K562 (cell line): ENCODE measurements around the gene RGMA. TPM values are rescaled to one million over a fixed set of nuclear protein-coding genes. Genes with fewer than 3 reads are reported as not detected.

Source experiments
- ATAC-seq: fragments of 200-7000 bp; cut with Tn5 transposase; 3 replicates; pipeline ENCODE4 v1.9.1; 2020; ENCODE audit warnings: moderate library complexity
- BruUV-seq: library from RNA; stranded (reverse); fragments of 400-500 nt; replicated peaks from 2 replicates; lab custom pipeline; 2021; lab: Mats Ljungman, UMichigan
- CTCF ChIA-PET: fragments of 300-600 bp; formaldehyde crosslinking; extraction: SDS; loops from one replicate; lab custom pipeline; 2021; ENCODE audit warnings: low intra/inter-chr PET ratio; lab: Yijun Ruan, JAX
- POLR2A ChIA-PET: fragments of 300-600, 350-650 bp; sonication (Branson Sonifier 250); formaldehyde crosslinking; extraction: SDS; loops from one replicate; lab custom pipeline; 2021; ENCODE audit warnings: antibody characterized with exemption, inconsistent platforms; lab: Yijun Ruan, JAX
- DNase-seq, 4 experiments: peaks; one replicate each; pipeline versions ENCODE4 v3.0.0 to v3.0.0-alpha.2; 2011 to 2018; ENCODE audit warnings: low spot score in 3 of 4, mixed read lengths in 3 of 4; ENCODE audit errors: extremely low read depth in 1 of 4
- FAIRE-seq: peaks from 2 replicates; lab custom pipeline; 2011; peaks lifted over from hg19 to GRCh38; lab: Jason Lieb, UNC
- H2AFZ ChIP-seq: 2 replicates; pipeline ENCODE4 v1.6.0; 2011; ENCODE audit warnings: low read depth, low read length, control low read depth, inconsistent platforms
- H3K27ac ChIP-seq: fragments of 200-600 bp; 3 replicates; pipeline ENCODE4 v1.8.0; 2011; ENCODE audit warnings: low read depth, mild to moderate bottlenecking, control low read depth, inconsistent platforms, low read length, moderate library complexity, mixed read lengths; ENCODE audit errors: extremely low read depth
- H3K27me3 ChIP-seq, 2 experiments: fragments of 300-600 bp in 1 of 2; 2 replicates in 1 of 2; 3 replicates in 1 of 2; pipeline versions ENCODE4 v1.6.0 to v1.8.0; 2011; ENCODE audit warnings: inconsistent platforms in 2 of 2, low read length in 2 of 2, mild to moderate bottlenecking in 1 of 2, mixed read lengths in 1 of 2, moderate library complexity in 1 of 2; ENCODE audit not compliant: control insufficient read depth in 2 of 2, insufficient read depth in 2 of 2
- H3K36me3 ChIP-seq: fragments of 300-600 bp; 3 replicates; pipeline ENCODE4 v1.8.0; 2011; ENCODE audit warnings: mild to moderate bottlenecking, low read length, inconsistent platforms; ENCODE audit not compliant: control insufficient read depth, insufficient read depth
- H3K4me1 ChIP-seq, 2 experiments: fragments of 200-600 bp in 1 of 2; replicated peaks in 1 of 2; 2 replicates in 1 of 2; 3 replicates in 1 of 2; pipeline versions ENCODE4 v1.5.1 to v1.8.0; 2011; ENCODE audit warnings: inconsistent platforms in 2 of 2, low read length in 2 of 2, mild to moderate bottlenecking in 1 of 2, mixed read lengths in 1 of 2, moderate library complexity in 1 of 2; ENCODE audit not compliant: control insufficient read depth in 2 of 2, insufficient read depth in 2 of 2
- H3K4me2 ChIP-seq: 2 replicates; pipeline ENCODE4 v1.6.1; 2011; ENCODE audit warnings: low read length, control low read depth, inconsistent platforms, mixed read lengths; ENCODE audit not compliant: insufficient read depth
- H3K4me3 ChIP-seq: fragments of 200-600 bp; sonication (generic), shearing (Covaris generic); 2 replicates; pipeline ENCODE4 v1.5.1; 2016; ENCODE audit warnings: control low read depth, inconsistent platforms
- H3K79me2 ChIP-seq: fragments of 200-600 bp; 3 replicates; pipeline ENCODE4 v1.8.0; 2011; ENCODE audit warnings: low read length, inconsistent platforms; ENCODE audit not compliant: control insufficient read depth, insufficient read depth
- H3K9ac ChIP-seq, 2 experiments: 2 replicates each; pipeline versions ENCODE4 v1.6.0 to v1.6.1; 2011; ENCODE audit warnings: low read depth in 2 of 2, low read length in 2 of 2, control low read depth in 1 of 2, inconsistent platforms in 1 of 2, mild to moderate bottlenecking in 1 of 2, mixed read lengths in 1 of 2; ENCODE audit not compliant: insufficient read depth in 1 of 2
- H3K9me1 ChIP-seq: one replicate; pipeline ENCODE4 v1.6.0; 2011; ENCODE audit warnings: inconsistent platforms, mild to moderate bottlenecking, low read length, moderate library complexity; ENCODE audit not compliant: control insufficient read depth, insufficient read depth
- H3K9me3 ChIP-seq: replicated peaks from 2 replicates; pipeline ENCODE4 v1.5.1; 2011; ENCODE audit warnings: low read depth, low read length, inconsistent platforms; ENCODE audit not compliant: control insufficient read depth, insufficient read depth
- H4K20me1 ChIP-seq: replicated peaks from 2 replicates; pipeline ENCODE4 v1.6.1; 2011; ENCODE audit warnings: low read length, inconsistent platforms, mixed read lengths; ENCODE audit not compliant: control insufficient read depth, insufficient read depth
- ARID3B ChIP-seq: fragments of 250-450 bp; sonication (Bioruptor Pico); IDR thresholded peaks from 2 replicates; pipeline ENCODE4 v1.4.0; 2020; ENCODE audit warnings: borderline replicate concordance
- CTBP1 ChIP-seq: fragments of 450-650 bp; IDR thresholded peaks from 2 replicates; pipeline ENCODE4 v1.6.1; 2016; ENCODE audit warnings: borderline replicate concordance
- FOXJ2 ChIP-seq: fragments of 200-800 bp; sonication (Bioruptor generic); IDR thresholded peaks from 2 replicates; pipeline ENCODE4 v1.6.1; 2016; ENCODE audit warnings: missing genetic modification characterization, missing compliant biosample characterization
- HMGN3 ChIP-seq: IDR thresholded peaks from 2 replicates; pipeline ENCODE4 v1.6.1; 2011; ENCODE audit warnings: borderline replicate concordance, low read depth, mild to moderate bottlenecking, mixed read lengths, low read length; ENCODE audit not compliant: insufficient read length; ENCODE audit errors: extremely low read depth
- NEUROD1 ChIP-seq: fragments of 150-350 bp; IDR thresholded peaks from 2 replicates; pipeline ENCODE4 v1.6.1; 2014; ENCODE audit warnings: borderline replicate concordance, low read length, low read depth; ENCODE audit not compliant: partially characterized antibody
- NFYB ChIP-seq: IDR thresholded peaks from 2 replicates; pipeline ENCODE4 v1.6.1; 2011; ENCODE audit warnings: mild to moderate bottlenecking, moderate library complexity; ENCODE audit not compliant: insufficient read length; ENCODE audit errors: extremely low read depth
- POLR2H ChIP-seq: IDR thresholded peaks from 2 replicates; pipeline ENCODE4 v1.6.1; 2016; ENCODE audit warnings: missing genetic modification characterization, low read depth, mild to moderate bottlenecking, control low read depth, missing compliant biosample characterization, moderate library complexity
- POU5F1 ChIP-seq: fragments of 150-350 bp; IDR thresholded peaks from 2 replicates; pipeline ENCODE4 v1.6.1; 2014; ENCODE audit warnings: borderline replicate concordance, low read length, low read depth, mild to moderate bottlenecking; ENCODE audit not compliant: partially characterized antibody
- RCOR1 ChIP-seq, 2 experiments: IDR thresholded peaks; 2 replicates each; pipeline ENCODE4 v1.6.1; 2012; ENCODE audit warnings: low read depth in 2 of 2, low read length in 2 of 2, borderline replicate concordance in 1 of 2, improper control_type of control experiment in 1 of 2
- RFX1 ChIP-seq: fragments of 450-650 bp; IDR thresholded peaks from 2 replicates; pipeline ENCODE4 v1.6.1; 2016; ENCODE audit warnings: mild to moderate bottlenecking, moderate library complexity
- SMAD3 ChIP-seq: fragments of 450-650 bp; formaldehyde crosslinking; conservative IDR thresholded peaks from 2 replicates; pipeline ENCODE4 v1.4.0; 2020; ENCODE audit warnings: mild to moderate bottlenecking
- SOX6 ChIP-seq: fragments of 450-650 bp; IDR thresholded peaks from 2 replicates; pipeline ENCODE4 v1.6.1; 2014; ENCODE audit warnings: mild to moderate bottlenecking
- ZBTB8A ChIP-seq: fragments of 450-650 bp; IDR thresholded peaks from 2 replicates; pipeline ENCODE4 v1.6.1; 2018; ENCODE audit warnings: mild to moderate bottlenecking, moderate library complexity; ENCODE audit not compliant: partially characterized antibody
- ZNF184 ChIP-seq: sonication (generic); formaldehyde crosslinking; IDR thresholded peaks from 2 replicates; pipeline ENCODE4 v1.5.0; 2020; ENCODE audit warnings: missing genetic modification reagents
- ZNF707 ChIP-seq: fragments of 250-450 bp; sonication (Bioruptor Pico); conservative IDR thresholded peaks from 2 replicates; pipeline ENCODE4 v1.8.0; 2022; ENCODE audit warnings: inconsistent platforms, mild to moderate bottlenecking, moderate library complexity
- ZNF778 ChIP-seq: fragments of 450-650 bp; formaldehyde crosslinking; IDR thresholded peaks from 2 replicates; pipeline ENCODE4 v1.4.0; 2020; ENCODE audit warnings: mild to moderate bottlenecking, moderate library complexity
- WGBS: fragments of 100-300 bp; shearing (Covaris generic); methylation state at CpG from one replicate; pipeline ENCODE4 v1.1.6; 2016; ENCODE audit warnings: low coverage, mixed read lengths; ENCODE audit not compliant: insufficient coverage; ENCODE audit errors: missing lambda C conversion rate; 5-methylcytosine and 5-hydroxymethylcytosine counted together
- in situ Hi-C: fragments of 300-500 bp; cut with MboI; formaldehyde crosslinking; loops from 4 replicates; pipeline ENCODE4 v1.15.0; 2018; ENCODE audit warnings: inconsistent platforms, mixed read lengths
- intact Hi-C: fragments of 100-400 bp; cut with micrococcal nuclease; formaldehyde crosslinking; loops from 2 replicates; pipeline ENCODE4 v1.14.2; 2022
- polyA plus RNA-seq, 8 experiments: library from polyadenylated mRNA; depleted of rRNA in 4 of 8; stranded (reverse) in 5 of 8; unstranded in 3 of 8; fragments of >200 nt; fragmentation: Nextera tagmentation in 2 of 8; fragmentation: Illumina TruSeq in 1 of 8; extraction: Ambion mirVana in 2 of 8; extraction: Trizol in 1 of 8; gene quantifications; 2 replicates each; pipeline versions ENCODE4 v1.2.1 to v1.2.3, GENCODE V29; 2011 to 2014; ENCODE audit warnings: inconsistent platforms in 1 of 8, missing spikeins in 1 of 8
- total RNA-seq, 7 experiments: library from RNA; depleted of rRNA in 6 of 7; stranded (reverse); fragments of >200 nt in 6 of 7; fragmentation: Illumina TruSeq in 2 of 7; extraction: Trizol in 2 of 7; gene quantifications; 2 replicates each; pipeline versions ENCODE4 v1.2.1 to v1.2.3, GENCODE V29; 2011 to 2021; ENCODE audit warnings: low replicate concordance in 1 of 7
- TF ChIP-seq, protein P1 (sequence below): fragments of 450-650 bp; IDR thresholded peaks from 2 replicates; pipeline ENCODE4 v1.6.1; 2016; ENCODE audit warnings: low read depth, mild to moderate bottlenecking, moderate library complexity

RGMA gene
- total and polyA plus RNA-seq, 9 of the 15 experiments (the other 6 are each of a cell fraction or from before 2014, with no cell fraction given): 0.03 to 0.05 (median 0.03) TPM; not detected in 6

GRCh38 chr15:93049914-93050578 lies 39.0 kb downstream of the RGMA start:
- in situ Hi-C loops (loop anchor here (25.0 kb wide), 1 partner anchor 1262 kb away; no protein-coding TSS in a partner anchor), intact Hi-C loops (loop anchor here (10.0 kb wide), 1 partner anchor 315 kb away; no protein-coding TSS in a partner anchor)
- no peak for TF ChIP-seq POLR2H (tag)
- no peak for TF ChIP-seq NFYB
- TF ChIP-seq ARID3B (CRISPR knock-in tag): no peak
- no peak for TF ChIP-seq POU5F1
- TF ChIP-seq CTBP1: no peak
- TF ChIP-seq ZBTB8A: no peak
- TF ChIP-seq SMAD3: no peak
- no peak for TF ChIP-seq SOX6
- TF ChIP-seq FOXJ2 (tag): no peak
- no peak for TF ChIP-seq ZNF184
- TF ChIP-seq RCOR1 (IDR thresholded peaks at IDR 0.05; ENCODE audit: borderline replicate concordance in 1 of 2, low read depth in 2 of 2, low read length in 2 of 2): no peak
- TF ChIP-seq RFX1: no peak
- no peak for TF ChIP-seq NEUROD1
- TF ChIP-seq ZNF707 (CRISPR knock-in tag): no peak
- no peak for TF ChIP-seq HMGN3
- no peak for TF ChIP-seq ZNF778
- TF ChIP-seq, protein P1, sequence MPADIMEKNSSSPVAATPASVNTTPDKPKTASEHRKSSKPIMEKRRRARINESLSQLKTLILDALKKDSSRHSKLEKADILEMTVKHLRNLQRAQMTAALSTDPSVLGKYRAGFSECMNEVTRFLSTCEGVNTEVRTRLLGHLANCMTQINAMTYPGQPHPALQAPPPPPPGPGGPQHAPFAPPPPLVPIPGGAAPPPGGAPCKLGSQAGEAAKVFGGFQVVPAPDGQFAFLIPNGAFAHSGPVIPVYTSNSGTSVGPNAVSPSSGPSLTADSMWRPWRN: no peak
- POLR2A ChIA-PET: interaction anchor here (0.5 to 0.6 kb wide), 3 partner anchors 78 to 778 kb away, joined by 3 read pairs; no protein-coding TSS in a partner anchor
- Histone ChIP-seq H3K4me3 (no peak overlapping the region), H3K36me3 (no peaks in the 10 kb centered on the region), H3K9me1 (no peaks in the 10 kb centered on the region), H3K9ac (no peak overlapping the region; a peak in 2 of 4 replicates), H2AFZ (no peak overlapping the region), H3K27ac (no peak overlapping the region), H3K4me1 (peaks cover 0 to 25% of the 10 kb centered on the region in 2 experiments; a peak in 2 of 5 replicates), H3K27me3 (peaks cover 42 to 91% of the 10 kb centered on the region in 2 experiments; a peak in 4 of 5 replicates), H3K4me2 (no peak overlapping the region), H3K9me3 (no peaks in the 10 kb centered on the region), H4K20me1 (0 out of 2 replicates have a peak, but pooled peaks cover 9% of the 10 kb centered on the region), H3K79me2 (no peaks in the 10 kb centered on the region)
- FAIRE-seq (no peak), DNase-seq (no peak), ATAC-seq (no peak)
- BruUV-seq: no TSS peak
- WGBS: under 1% methylated on average over 15 of the region's 15 CpGs
- CTCF ChIA-PET: no interaction called here
